WERI-Rb-1 (cell line): Measurements from ENCODE around the gene KRT28.

Experiments used
- DNase-seq: peaks from one replicate; pipeline ENCODE4 v3.0.0-alpha.2; 2020
- H3K27ac ChIP-seq: fragments of 250-450 bp; sonication (Bioruptor Pico); 2 replicates; pipeline ENCODE4 v1.5.1; 2020; ENCODE audit warnings: mild to moderate bottlenecking, moderate library complexity
- H3K27me3 ChIP-seq: fragments of 250-450 bp; sonication (Bioruptor Pico); 2 replicates; pipeline ENCODE4 v1.5.1; 2021; ENCODE audit warnings: mild to moderate bottlenecking, low read depth, moderate library complexity; ENCODE audit not compliant: insufficient read depth, severe bottlenecking
- H3K36me3 ChIP-seq: fragments of 250-450 bp; sonication (Bioruptor Pico); 2 replicates; pipeline ENCODE4 v1.5.1; 2020; ENCODE audit warnings: mild to moderate bottlenecking, moderate library complexity
- H3K4me3 ChIP-seq: 2 replicates; pipeline ENCODE4 v1.5.1; 2011; ENCODE audit warnings: low read depth, mild to moderate bottlenecking, control low read depth, low read length
- H3K9me3 ChIP-seq: fragments of 250-450 bp; sonication (Bioruptor Pico); 2 replicates; pipeline ENCODE4 v1.5.1; 2021; ENCODE audit warnings: mild to moderate bottlenecking, moderate library complexity; ENCODE audit not compliant: severe bottlenecking
- CTCF ChIP-seq: IDR thresholded peaks from 2 replicates; pipeline ENCODE4 v1.5.1; 2011; ENCODE audit warnings: low read depth, mild to moderate bottlenecking, control low read depth, inconsistent platforms, low read length

KRT28 gene

DNA sequence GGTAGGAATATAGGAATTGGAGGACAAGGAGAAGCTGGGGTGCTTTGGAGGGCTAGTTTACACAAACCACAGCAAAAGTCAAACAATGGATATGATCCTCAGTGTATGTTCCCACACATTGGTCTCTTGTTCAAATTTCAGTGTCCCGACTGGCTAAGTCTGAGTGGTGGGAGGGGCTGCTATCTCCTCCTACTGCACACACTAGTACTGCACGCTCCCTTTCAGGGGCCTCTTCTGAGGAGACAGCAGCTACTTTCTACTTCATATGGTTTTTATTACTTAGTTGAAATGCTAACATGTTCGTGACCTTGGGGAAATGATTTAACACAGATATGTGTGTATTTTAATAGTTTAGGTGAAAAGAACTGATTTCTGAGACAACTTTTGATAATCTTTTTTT lies 41.5 kb upstream of the KRT28 start:
- H3K4me3 ChIP-seq, result no peak overlapping the region
- TF ChIP-seq CTCF, result no peak
- H3K27me3 ChIP-seq, result peaks cover 89% of the 10 kb centered on the region
- no peaks in the 10 kb centered on the region for H3K36me3 ChIP-seq
- DNase-seq, result no peak
- H3K9me3 ChIP-seq, result peaks cover 10% of the 10 kb centered on the region
- no peak overlapping the region for H3K27ac ChIP-seq

GRCh38 chr17:40839194-40839593 lies 39.4 kb upstream of the KRT28 start:
- peaks cover 10% of the 10 kb centered on the region for H3K9me3 ChIP-seq
- no peak overlapping the region for H3K27ac ChIP-seq
- no peak for TF ChIP-seq CTCF
- H3K4me3 ChIP-seq, result no peak overlapping the region
- no peak for DNase-seq
- peaks cover 70% of the 10 kb centered on the region for H3K27me3 ChIP-seq
- no peaks in the 10 kb centered on the region for H3K36me3 ChIP-seq

- Histone ChIP-seq H3K36me3 (no peaks in the 10 kb centered on the region), H3K27me3 (peaks cover 39% of the 10 kb centered on the region)
These were observed 36.3 kb upstream of the KRT28 start for GRCh38 chr17:40836020-40836419.

DNA sequence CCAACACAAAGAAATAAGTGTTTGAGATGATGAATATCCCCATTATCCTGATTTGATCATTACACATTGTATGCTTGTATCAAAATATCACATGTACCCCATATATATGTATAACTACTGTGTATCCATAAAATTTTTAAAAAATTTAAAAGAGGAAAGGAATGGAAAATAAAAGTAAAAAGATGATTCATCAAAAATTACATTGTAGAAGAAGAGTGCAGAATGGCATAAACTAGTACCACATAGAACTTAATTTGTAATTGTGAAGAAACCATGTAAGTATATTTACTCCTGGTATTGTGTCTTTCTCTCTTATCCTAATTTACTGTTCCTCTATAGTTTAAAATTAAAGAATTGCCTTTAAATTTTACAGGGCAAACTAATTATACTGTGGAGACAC lies 34.1 kb upstream of the KRT28 start:
- Histone ChIP-seq H3K27me3 (peaks cover 24% of the 10 kb centered on the region), H3K4me3 (no peak overlapping the region), H3K9me3 (peaks cover 3% of the 10 kb centered on the region), H3K27ac (no peak overlapping the region), H3K36me3 (no peaks in the 10 kb centered on the region)
- no peak for DNase-seq
- no peak for TF ChIP-seq CTCF

More at GRCh38 chr17:40836020-40836419, 36.3 kb upstream of the KRT28 start:
- Histone ChIP-seq H3K4me3 (no peak overlapping the region), H3K27ac (no peak overlapping the region), H3K9me3 (peaks cover 6% of the 10 kb centered on the region)
- DNase-seq, result no peak
- TF ChIP-seq CTCF, result no peak

DNA sequence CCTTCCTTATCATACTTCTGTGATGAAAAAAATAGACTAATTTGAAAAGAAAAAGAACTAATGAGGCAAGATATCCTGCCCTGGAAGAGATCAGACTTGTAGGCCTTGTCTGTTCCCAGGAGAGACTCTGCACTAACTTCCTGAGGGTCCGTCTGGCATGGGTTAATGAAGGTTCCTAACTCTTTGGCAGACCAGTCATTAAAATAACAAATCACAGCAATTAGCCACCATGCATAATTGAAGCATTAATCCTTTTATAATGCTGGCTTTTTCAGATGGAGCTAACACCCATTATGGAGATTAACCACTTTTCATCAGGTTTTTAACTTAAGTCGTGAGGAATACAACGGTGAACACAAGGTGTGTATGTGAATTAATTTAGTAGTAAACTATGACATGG lies 33.1 kb upstream of the KRT28 start:
- Histone ChIP-seq H3K27ac (no peak overlapping the region), H3K4me3 (no peak overlapping the region), H3K9me3 (peaks cover 3% of the 10 kb centered on the region), H3K27me3 (peaks cover 19% of the 10 kb centered on the region), H3K36me3 (no peaks in the 10 kb centered on the region)
- TF ChIP-seq CTCF, result no peak
- DNase-seq, result no peak

DNA sequence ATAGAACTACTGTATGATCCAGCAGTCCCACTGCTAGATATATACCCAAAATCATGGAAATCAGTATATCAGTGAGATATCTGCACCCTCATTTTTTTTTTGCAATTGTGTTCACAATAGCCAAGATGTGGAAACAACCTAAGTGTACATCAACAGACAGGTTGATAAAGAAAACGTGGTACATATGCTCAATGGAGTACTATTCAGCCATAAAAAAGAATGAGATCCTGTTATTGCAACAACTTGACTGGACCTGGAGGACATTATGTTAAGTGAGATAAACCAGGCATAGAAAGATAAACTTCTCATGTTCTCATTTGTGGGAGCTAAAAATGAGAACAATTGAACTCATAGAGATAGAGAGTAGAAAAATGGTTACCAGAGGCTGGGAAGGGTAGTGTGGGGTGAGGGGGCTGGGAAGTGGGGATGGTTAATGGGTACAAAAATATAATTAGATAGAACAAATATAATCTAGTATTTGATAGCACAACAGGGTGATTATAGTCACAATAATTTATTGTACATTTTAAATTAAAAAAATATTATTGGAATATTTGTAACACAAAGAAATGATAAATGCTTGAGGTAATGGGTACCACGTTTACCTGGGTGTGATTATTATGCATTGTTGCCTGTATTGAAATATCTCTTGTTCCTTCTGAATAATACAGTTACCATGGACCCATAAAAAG lies 30.5 kb upstream of the KRT28 start:
- Histone ChIP-seq H3K27ac (no peak overlapping the region), H3K4me3 (no peak overlapping the region), H3K9me3 (peaks cover 3% of the 10 kb centered on the region), H3K27me3 (peaks cover 38% of the 10 kb centered on the region), H3K36me3 (no peaks in the 10 kb centered on the region)
- DNase-seq, result no peak
- TF ChIP-seq CTCF, result no peak
